Endothelial cell of umbilical vein (primary cell): Measurements from ENCODE around the gene ACSS2.

Source experiments
- EZH2 ChIP-seq: IDR thresholded peaks from 2 replicates; pipeline ENCODE4 v1.6.1; 2012; ENCODE audit warnings: borderline replicate concordance, low read depth, mild to moderate bottlenecking, moderate library complexity, low read length, inconsistent platforms; ENCODE audit not compliant: severe bottlenecking
- FOS ChIP-seq: IDR thresholded peaks from 2 replicates; pipeline ENCODE4 v1.6.1; 2011; ENCODE audit warnings: mild to moderate bottlenecking, low read length, moderate library complexity, borderline replicate concordance; ENCODE audit not compliant: insufficient read depth
- GATA2 ChIP-seq: IDR thresholded peaks from 2 replicates; pipeline ENCODE4 v1.7.0; 2011; ENCODE audit warnings: low read depth, mild to moderate bottlenecking, moderate library complexity, mixed read lengths, low read length; ENCODE audit not compliant: insufficient read length, insufficient read depth
- JUN ChIP-seq: IDR thresholded peaks from 2 replicates; pipeline ENCODE4 v1.6.1; 2011; ENCODE audit warnings: borderline replicate concordance, low read depth; ENCODE audit not compliant: insufficient read length, insufficient read depth
- MYC ChIP-seq: IDR thresholded peaks from one replicate; pipeline ENCODE4 v1.6.1; 2011; ENCODE audit warnings: mild to moderate bottlenecking, low read depth, low read length
- POLR2A ChIP-seq: IDR thresholded peaks from 2 replicates; pipeline ENCODE4 v1.6.1; 2012; ENCODE audit warnings: low read depth, mild to moderate bottlenecking, control low read depth, low read length
- POLR2AphosphoS5 ChIP-seq: IDR thresholded peaks from 2 replicates; pipeline ENCODE4 v1.6.1; 2012; ENCODE audit warnings: low read depth, mild to moderate bottlenecking, control low read depth, low read length, moderate library complexity; ENCODE audit not compliant: insufficient read depth
- TF ChIP-seq, protein P1 (sequence below), 2 donors: IDR thresholded peaks; 1 replicate in 1 of 2; 2 replicates in 1 of 2; pipeline ENCODE4 v1.5.1; 2011; ENCODE audit warnings: low read length in 2 of 2, mild to moderate bottlenecking in 2 of 2, moderate library complexity in 2 of 2, control low read depth in 1 of 2, inconsistent platforms in 1 of 2, low read depth in 1 of 2; ENCODE audit not compliant: insufficient read depth in 1 of 2; ENCODE audit errors: extremely low read depth in 1 of 2
- TF ChIP-seq, protein P2 (sequence below): IDR thresholded peaks from 2 replicates; pipeline ENCODE4 v1.6.1; 2011; ENCODE audit not compliant: insufficient read depth, insufficient read length

DNA sequence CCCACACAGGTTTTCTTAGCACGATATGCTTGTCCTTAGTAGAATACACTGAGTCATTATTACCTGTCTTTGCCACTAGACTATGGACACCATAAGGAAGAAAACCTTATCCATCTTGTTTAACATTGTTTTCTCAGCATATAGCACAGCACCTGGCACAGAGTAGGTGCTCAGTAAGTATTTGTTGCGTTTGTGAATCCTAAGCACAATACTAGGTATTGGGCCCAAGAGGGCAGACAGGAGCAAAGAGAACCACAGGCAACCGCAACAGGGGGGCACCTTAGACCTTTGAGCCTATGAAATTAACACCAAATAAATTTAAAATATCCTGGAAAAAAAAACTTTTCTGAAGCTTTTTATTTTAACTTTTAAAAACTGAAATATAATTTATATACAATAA lies 47.2 kb upstream of the ACSS2 start:
- TF ChIP-seq POLR2A (no peak), EZH2 (no peak), JUN (no peak), FOS (no peak), POLR2AphosphoS5 (no peak), GATA2 (no peak), MYC (no peak)
- TF ChIP-seq, protein P1, sequence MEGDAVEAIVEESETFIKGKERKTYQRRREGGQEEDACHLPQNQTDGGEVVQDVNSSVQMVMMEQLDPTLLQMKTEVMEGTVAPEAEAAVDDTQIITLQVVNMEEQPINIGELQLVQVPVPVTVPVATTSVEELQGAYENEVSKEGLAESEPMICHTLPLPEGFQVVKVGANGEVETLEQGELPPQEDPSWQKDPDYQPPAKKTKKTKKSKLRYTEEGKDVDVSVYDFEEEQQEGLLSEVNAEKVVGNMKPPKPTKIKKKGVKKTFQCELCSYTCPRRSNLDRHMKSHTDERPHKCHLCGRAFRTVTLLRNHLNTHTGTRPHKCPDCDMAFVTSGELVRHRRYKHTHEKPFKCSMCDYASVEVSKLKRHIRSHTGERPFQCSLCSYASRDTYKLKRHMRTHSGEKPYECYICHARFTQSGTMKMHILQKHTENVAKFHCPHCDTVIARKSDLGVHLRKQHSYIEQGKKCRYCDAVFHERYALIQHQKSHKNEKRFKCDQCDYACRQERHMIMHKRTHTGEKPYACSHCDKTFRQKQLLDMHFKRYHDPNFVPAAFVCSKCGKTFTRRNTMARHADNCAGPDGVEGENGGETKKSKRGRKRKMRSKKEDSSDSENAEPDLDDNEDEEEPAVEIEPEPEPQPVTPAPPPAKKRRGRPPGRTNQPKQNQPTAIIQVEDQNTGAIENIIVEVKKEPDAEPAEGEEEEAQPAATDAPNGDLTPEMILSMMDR (IDR thresholded peaks at IDR 0.05; ENCODE audit: extremely low read depth in 1 of 2, insufficient read depth in 1 of 2, low read depth in 1 of 2, low read length in 2 of 2) = no peak
- TF ChIP-seq, protein P2, sequence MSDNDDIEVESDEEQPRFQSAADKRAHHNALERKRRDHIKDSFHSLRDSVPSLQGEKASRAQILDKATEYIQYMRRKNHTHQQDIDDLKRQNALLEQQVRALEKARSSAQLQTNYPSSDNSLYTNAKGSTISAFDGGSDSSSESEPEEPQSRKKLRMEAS = no peak
